Measurements from ENCODE around the gene PARD3B.

- TF ChIP-seq, protein P1, sequence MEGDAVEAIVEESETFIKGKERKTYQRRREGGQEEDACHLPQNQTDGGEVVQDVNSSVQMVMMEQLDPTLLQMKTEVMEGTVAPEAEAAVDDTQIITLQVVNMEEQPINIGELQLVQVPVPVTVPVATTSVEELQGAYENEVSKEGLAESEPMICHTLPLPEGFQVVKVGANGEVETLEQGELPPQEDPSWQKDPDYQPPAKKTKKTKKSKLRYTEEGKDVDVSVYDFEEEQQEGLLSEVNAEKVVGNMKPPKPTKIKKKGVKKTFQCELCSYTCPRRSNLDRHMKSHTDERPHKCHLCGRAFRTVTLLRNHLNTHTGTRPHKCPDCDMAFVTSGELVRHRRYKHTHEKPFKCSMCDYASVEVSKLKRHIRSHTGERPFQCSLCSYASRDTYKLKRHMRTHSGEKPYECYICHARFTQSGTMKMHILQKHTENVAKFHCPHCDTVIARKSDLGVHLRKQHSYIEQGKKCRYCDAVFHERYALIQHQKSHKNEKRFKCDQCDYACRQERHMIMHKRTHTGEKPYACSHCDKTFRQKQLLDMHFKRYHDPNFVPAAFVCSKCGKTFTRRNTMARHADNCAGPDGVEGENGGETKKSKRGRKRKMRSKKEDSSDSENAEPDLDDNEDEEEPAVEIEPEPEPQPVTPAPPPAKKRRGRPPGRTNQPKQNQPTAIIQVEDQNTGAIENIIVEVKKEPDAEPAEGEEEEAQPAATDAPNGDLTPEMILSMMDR (IDR thresholded peaks at IDR 0.05), result no peak
- no peak for TF ChIP-seq POLR2A (IDR thresholded peaks at IDR 0.05)
Measured at GRCh38 chr2:205564346-205565141, 1019.3 kb downstream of the PARD3B start.
